ENCODE data around the gene SLC22A23.

GRCh38 chr6:3382326-3383279, 74.2 kb downstream of the SLC22A23 start:
- TF ChIP-seq CTCF (IDR thresholded peaks at IDR 0.05), result no peak
- no peak for TF ChIP-seq POLR2A (IDR thresholded peaks at IDR 0.05)
